ENCODE results near the gene CD82.
"Not testable (repeated sequence)": the region's sequence is repeated elsewhere in the genome, so short reads cannot be mapped to it uniquely, and the experiment has no call there.

Gene CD82

DNA sequence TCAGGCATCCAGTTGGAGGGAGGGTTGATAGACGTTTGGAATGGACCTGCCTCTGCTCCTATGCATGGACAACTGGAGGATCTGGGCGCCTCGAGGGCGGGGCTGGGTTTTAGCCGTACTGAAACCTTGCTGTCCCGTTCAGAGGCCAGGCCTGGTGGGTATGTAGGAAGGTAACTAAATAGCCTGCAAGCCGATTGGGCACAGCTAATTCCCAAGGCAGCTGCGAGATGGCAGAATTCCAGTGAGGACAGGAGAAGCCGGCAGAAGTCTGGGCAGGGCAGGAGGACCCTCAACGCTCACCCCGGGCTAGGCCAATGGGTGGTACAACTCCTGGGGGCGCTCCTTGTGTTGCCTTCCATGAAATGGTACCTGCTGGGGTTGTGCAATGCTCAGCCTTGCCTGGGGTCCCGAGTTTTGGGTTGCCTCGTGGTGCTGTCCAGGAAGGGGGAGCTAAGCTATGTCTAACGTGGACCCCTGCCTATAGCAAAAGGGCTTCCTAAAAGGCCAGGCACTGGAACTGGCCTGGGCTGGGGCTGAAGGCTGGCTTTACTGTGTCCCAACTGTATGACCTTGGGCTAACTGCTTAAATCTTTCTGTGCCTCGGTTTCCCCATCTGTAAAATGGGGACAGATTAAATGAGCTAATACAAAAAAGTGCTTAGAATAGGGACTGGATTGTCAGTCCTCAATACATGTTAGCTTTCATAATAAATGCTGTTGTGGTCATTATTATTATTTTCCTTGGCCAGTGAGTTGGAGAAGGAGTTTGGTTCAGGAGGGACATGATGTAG is 30.1 kb upstream of the CD82 start:
- no peak for FAIRE-seq

DNA sequence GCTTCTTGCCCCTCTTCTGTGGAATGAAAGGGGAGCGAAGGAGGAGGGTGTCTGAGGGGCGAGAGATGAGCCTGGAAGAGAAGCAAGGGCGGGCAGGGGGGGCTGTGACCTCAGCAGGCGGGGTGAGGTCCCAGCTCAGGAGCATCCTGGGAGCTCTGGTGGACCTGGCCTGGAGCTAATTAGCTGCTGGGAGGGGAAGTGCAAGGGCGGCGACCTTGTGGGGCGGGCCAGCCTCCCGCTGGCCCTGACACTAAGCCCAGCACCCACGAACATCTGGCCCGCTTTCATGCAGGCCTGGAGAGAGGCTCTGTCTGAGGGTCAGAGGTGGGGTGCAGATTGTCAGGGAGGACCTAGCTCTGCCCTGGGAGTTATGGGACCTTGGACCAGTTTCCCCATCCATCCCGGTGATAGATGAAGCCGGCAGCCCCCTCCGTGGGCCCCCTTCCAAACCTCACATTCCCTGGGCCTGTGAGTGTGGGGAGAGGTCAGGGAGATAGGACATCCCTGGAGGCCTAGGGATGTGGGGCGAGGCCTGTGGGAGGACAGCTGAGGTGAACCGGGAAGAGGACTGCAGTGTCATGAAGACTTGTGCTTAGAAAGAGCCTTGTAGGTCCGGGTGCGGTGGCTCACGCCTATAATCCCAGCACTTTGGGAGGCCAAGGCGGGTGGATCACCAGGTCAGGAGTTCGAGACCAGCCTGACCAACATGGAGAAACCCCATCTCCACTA is 28.5 kb upstream of the CD82 start:
- FAIRE-seq: no peak

DNA sequence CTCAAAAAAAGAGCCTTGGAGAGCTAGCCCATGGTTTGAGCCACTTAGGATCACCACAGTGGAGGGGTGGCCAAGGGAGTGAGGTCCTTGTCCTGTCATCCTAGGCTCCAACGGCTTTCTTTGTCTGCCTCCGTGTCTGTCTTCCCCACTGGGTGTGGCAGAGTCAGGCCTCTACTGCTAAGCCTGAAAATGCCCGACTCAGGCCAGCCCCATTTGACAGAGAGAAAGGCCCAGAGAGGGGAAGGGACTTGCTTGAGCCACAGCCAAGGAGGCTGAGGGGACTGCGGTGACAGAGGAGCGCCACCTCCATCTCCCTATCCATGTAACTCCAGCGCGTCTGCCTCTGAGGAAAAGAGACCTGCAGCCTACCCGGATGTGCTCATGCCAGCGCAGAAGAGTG is 27.8 kb upstream of the CD82 start:
- FAIRE-seq: no peak

DNA sequence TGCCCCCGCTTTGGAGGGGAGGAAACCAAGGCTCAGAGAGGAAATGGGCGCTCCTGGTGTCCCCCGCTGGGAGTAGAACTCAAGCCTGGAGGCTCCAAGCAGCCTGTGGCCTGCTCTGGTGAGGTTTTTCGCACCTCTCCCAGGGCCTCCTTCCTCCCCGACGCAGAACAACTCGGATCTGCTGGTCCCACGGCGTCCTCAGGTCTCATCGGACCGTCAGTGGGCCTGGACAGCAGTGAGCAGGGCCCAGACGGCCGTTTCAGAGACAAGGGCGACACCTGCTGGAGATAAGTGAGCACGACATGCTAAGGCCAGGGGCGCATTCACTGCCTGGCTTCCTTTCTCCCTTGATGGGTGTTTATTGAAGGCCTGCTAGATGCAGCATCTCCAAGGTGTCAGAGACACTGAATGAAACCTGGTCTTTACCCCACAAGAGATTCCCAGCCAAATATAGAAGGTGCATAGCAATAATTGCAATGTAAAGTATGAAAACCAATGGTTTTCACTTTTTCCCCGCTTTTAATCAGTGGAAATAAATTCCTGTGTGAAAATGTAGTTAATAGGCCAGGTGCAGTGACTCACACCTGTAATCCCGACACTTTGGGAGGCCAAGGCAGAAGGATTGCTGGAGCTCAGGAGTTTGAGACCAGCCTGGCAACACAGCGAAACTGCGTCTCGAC is 26.9 kb upstream of the CD82 start:
- no peak for FAIRE-seq

DNA sequence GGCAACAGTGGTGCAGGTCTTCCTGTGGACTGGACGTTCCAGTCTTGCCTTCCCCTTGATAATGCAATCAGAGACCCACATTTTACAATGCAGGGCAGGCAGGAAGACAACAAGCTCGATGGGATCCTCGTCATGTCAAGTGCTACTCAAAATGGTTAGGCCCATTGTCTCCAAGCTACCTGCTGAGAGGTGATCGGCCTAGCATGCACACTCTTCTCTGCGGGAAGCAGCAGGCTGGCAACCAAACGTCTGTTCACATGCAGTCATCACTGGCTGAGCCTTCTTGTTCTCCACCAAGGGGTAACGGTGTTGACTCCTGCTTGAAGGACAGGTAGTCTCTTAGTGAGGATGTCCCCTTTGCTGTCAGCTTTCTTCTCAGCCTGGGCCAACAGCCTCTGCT is 25.5 kb upstream of the CD82 start:
- no peak for FAIRE-seq

DNA sequence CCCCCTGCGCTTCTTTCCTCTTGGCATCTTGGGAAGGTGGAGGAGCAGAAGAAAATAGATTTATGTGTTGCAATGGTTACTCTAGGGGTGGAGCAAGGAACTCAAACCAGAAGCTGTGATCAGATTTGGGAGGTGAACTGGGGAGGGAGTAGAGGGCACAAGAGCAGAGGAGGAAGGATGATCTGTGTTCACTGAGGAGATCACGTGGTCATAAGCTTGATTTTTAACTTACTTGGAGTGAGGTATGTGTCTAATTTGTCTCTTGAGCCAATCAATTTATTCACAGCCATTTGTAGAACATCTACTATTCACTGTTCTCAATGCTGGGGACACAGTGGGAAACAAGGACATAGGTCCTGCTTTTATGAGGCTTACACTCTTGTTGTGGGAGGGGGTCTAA is 24.8 kb upstream of the CD82 start:
- FAIRE-seq: no peak

DNA sequence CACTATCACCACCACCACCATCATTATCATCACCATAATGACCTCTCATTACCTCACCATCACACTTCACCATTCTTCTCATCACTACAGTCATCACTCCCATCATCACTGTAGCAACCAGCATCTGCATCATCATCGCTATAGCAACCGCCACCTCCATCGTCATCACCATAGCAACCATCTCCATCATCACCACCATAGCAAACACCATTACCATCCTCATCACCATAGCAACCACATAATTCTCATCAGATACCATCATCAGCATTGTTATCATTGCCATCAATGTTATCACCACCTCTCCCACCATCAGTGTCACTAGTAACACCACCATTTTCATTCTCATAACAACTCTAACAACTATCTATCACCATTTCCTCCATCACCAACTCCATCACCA is 23.1 kb upstream of the CD82 start:
- FAIRE-seq: no peak

DNA sequence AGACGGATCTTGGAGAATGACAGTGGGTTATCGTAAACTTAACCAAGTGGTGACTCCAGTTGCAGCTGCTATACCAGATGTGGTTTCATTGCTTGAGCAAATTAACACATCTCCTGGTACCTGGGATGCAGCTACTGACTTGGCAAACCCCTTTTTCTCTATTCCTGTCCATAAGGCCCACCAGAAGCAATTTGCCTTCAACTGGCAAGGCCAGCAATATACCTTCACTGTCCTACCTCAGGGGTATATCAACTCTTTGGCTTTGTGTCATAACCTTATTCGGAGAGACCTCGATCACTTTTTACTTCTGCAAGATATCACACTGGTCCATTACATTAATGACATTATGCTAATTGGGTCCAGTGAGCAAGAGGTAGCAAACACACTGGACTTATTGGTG is 18.5 kb upstream of the CD82 start:
- not testable (repeated sequence) for FAIRE-seq

DNA sequence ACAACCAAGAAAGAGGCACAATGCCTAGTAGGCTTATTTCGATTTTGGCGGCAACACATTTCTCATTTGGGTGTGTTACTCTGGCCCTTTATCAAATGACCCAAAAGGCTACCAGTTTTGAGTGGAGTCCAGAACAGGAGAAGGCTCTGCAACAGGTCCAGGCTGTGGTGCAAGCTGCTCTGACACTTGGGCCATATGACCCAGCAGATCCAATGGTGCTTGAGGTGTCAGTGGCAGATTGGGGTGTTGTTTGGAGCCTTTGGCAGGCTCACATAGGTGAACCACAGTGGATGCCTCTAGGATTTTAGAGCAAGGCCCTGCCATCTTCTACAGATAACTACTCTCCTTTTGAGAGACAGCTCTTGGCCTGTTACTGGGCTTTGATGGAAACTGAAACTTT is 17.9 kb upstream of the CD82 start:
- FAIRE-seq: not testable (repeated sequence)

DNA sequence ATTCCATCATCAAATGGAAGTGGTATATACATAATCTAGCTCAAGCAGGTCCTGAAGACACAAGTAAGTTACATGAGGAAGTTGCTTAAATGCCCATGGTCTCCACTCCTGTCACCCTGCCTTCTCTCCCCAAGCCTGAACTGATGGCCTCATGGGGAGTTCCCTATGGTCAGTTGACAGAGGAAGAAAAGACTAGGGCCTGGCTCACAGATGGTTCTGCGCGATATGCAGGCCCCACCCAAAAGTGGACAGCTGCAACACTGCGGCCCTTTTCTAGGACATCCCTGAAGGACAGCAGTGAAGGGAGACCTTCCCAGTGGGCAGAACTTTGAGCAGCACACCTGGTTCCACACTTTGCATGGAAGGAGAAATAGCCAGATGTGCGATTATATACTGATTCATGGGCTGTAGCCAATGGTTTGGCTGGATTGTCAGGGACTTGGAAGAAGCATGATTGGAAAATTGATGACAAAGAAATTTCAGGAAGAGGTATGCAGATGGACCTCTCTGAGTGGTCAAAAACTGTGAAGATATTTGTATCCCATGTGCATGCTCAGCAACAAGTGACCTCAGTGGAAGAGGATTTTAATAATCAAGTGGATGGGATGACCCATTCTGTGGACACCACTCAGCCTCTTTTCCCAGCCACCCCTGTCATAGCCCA is 17.3 kb upstream of the CD82 start:
- FAIRE-seq: no peak

DNA sequence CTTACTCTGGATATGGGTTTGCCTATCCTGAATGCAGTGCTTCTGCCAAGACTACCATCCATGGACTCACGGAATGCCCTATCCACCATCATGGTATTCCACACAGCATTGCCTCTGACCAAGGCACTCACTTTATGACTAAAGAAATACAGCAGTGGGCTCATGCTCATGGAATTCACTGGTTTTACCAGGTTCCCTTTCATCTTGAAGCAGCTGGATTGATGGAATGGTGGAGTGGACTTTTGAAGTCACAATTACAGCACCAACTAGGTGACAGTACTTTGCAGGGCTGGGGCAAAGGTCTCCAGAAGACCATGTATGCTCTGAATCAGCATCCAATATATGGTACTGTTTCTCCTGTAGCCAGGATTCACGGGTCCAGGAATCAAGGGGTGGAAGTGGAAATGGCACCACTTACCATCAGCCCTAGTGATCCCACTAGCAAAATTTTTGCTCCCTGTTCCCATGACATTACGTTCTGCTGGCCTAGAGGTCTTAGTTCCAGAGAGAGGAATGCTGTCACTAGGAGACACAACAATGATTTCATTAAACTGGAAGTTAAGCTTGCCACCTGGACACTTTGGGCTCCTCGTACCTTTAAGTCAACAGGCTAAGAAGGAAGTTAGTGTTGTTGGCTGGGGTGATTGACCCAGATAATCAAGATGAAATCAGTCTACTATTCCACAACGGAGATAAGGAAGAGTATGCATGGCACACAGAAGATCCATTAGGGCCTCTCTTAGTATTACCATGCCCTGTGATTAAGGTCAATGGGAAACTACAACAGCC is 16.3 kb upstream of the CD82 start:
- not testable (repeated sequence) for FAIRE-seq

DNA sequence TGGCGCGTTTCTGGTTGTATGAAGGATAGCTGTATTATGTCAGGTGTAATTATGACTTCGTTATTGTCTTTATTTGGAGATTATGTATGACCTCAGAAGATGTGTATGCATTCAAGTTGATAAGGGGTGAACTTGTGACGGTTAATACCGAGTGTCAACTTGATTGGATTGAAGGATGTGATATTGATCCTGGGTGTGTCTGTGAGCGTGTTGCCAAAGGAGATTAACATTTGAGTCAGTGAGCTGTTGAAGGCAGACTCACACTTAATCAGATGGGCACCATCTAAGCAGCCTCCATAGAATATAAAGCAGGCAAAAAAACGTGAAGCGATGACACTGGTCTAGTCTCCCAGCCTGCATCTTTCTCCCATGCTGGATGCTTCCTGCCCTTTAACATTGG is 15.3 kb upstream of the CD82 start:
- FAIRE-seq: no peak

DNA sequence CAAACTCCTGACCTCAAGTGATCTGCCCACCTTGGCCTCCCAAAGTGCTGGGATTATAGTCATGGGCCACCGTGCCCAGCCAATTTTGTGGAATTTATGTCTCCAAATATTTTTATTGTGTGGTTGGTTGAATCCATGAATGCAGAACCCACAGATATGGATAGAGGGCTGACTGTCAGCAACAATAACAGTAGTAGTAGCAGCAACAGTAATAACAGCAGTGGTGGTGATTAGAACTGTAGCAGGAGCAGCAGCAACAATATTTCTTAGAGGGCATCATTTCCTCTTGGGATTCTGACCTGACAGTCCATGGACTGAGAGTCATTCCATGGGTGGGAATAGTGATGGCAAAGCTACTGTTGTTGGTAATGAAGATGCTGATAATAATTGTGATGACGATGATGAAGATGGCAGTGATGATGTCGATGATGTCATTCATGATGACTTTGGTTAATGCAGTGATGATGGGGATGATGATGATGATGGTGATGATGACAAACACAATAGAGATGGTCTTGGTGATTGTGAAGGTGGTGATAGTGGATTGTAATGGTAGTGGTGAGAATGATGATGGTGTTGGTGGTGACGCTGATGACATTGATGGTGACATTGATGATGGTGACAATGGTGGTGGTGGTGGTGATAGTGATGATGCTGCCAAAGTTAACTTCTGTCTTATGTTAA is 13.9 kb upstream of the CD82 start:
- FAIRE-seq: no peak

DNA sequence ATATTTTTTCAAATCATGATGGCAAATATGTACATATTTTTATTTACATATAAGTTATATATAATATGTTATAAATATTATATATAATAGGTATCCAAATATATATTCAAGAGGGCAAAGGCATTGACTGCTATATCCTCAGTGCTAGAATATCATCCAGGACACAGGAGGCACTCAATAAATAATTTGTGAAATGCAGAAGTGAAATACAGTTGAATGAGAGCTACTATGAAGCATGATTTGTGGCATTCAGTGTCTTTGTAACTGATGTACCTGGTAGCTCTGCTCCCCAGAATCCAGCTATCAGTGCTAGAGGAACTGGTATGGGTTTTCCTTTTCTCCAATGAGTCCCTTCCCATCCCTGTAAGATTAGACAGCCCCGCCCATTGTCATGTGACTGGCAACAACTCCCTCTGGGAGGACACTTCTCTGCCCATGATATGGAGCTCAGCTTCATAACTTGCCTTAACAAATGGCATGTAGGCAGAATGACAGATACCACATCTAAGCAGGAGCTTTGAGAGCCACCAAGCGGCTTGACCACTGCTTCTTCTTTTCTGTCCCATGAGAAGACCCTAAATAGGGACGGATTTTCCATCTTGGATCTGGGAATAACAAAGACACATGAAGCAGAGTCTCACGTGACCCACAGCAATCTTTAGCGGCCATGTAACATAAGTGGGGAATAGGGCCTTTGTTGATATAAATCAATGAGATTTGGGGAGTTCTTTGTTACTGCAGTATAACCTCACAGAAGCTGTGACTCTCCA is 10.2 kb upstream of the CD82 start:
- FAIRE-seq: no peak

DNA sequence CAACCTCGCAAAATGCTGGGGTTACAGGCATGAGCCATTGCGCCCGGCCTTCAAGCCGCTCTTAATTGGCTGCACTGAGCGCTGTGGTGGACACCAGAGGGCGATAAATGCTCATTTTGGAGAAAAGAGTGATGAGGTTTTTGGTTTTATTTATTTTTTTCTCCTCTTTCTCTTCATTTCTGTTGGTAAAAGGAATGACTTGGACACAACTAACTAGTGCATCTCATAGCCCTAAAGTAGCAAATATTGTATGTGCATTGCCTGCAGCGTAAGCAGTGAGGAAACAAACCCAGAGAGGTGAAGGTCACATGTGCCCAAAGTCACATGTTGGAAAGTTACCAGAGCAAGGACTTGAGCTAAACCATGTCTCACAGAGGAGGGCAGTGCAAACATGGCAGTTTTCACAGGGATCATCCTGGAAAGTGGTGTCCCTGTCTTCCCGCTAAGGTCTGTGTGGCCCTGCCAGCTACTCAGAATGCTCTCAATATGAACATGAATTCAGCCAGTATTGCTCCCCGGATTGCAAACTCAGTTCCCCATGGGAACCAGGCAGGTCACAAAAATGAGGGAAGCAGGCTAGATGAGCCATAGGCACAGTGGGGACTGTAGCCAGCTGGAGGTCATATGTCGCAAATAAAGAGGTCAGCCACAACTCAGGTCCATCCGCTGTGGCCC is 8.6 kb upstream of the CD82 start:
- no peak for FAIRE-seq

DNA sequence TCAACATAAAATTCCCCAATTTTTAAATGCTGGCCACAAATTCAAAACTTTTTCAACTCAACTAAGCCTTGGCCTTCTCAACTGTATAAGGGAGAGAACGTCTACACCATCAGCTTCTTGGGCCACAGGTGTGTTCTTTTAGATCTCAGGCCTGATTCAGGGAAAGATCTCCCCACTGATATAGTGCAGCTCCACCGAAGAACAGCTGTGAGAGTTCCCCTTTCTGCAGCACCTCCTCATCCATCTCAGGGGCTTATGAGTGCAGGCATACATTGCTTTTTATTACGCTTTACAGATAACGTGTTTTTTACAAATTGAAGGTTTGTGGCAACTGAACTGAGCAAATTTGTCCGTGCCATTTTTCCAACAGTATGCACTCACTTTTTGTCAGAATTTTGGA is 8.0 kb upstream of the CD82 start:
- no peak for FAIRE-seq

DNA sequence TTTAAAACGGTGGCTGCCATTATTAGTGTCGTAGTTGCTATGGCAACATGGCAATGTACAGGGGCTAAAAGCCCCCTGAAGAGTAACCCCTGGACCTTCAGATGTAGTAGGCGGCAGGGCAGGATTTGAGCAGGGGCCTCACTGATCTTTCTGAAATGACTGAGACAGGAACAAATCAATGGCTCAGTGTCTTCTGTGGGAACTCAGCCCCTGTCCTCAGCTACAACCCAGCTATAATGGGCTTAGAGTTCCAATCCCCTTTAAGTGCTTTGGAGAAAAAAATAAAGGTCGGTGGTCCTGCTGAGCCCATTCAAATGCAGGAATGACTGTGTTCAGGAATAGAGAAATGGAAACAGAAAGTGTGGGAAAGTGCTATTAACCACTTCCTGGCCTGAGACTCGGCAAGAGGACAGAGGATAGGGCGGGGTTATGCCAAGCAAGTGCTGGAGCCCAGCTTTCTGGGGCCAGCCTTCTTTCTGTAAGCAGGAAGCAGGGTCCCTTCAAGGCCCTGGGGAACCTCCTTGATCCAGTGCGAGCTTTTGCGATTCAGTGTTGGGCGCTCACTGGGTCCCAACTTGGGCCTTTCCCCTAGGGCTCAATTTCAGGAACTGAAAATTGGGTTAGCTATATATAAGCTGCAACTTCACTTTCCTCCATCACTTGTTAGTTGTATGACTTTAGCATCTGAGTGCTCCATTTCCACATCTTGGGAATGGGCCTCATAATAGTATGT is 6.1 kb upstream of the CD82 start:
- FAIRE-seq: no peak

DNA sequence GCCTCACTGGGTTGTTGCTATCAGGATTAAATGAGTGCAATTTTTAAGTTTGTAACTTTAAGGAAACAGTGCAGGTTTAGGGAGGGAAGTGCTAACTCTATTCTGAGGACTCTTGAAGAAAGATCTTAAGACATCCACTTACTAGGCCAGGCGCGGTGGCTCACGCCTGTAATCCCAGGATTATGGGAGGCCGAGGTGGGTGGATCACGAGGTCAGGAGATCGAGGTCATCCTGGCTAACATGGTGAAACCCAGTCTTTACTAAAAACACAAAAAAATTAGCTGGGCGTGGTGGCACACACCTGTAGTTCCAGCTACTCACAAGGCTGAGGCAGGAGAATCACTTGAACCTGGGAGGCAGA is 5.5 kb upstream of the CD82 start:
- not testable (repeated sequence) for FAIRE-seq

DNA sequence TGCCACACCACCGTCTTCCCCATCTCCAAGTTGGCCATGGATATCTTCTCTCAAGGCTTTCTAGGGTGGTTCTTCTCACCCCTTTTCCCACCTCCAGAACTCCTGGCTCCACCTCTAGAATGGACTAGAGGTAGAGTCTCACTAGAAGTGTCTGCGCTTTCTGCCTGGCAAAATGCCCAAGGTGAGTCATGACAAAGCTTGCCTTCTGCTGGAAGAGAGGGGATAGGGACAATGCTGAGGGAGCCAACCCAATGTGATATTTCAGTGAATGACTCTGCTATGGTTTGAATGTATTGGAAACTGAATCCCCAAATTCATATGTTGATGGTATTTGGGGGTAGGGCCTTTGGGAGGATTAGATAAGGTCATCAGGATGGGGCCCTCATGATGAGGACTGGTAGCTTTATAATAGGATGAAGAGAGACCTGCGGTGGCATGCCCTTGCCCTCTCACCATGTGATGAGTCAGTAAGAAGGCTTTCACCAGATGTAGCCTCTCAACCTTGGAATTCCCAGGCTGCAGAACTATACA is 4.1 kb upstream of the CD82 start:
- no peak for FAIRE-seq

Data from colon (tissue), 2 donors.